Esophagus squamous epithelium (tissue), 4 donors: ENCODE results near the gene MMP26.

Source experiments
- CTCF ChIP-seq, 6 experiments: fragments of 450-650 bp in 4 of 6; fragments of 200-600 bp in 2 of 6; sonication (generic) in 2 of 6; IDR thresholded peaks; one replicate each; pipeline ENCODE4 v1.5.1; 2016 to 2019; ENCODE audit warnings: antibody characterized with exemption in 6 of 6, mild to moderate bottlenecking in 4 of 6, moderate library complexity in 4 of 6
- POLR2A ChIP-seq, 4 donors: fragments of 450-650 bp; IDR thresholded peaks; one replicate each; pipeline ENCODE4 v1.6.1; 2017; ENCODE audit warnings: antibody characterized with exemption in 4 of 4, mild to moderate bottlenecking in 4 of 4, moderate library complexity in 3 of 4

- TF ChIP-seq CTCF (IDR thresholded peaks at IDR 0.05), result no peak
- TF ChIP-seq POLR2A (IDR thresholded peaks at IDR 0.05), result no peak
Measured at GRCh38 chr11:4704790-4705334, 278 bp downstream of the MMP26 start.
